GM12872 (cell line): Measurements from ENCODE around the gene IFT80.

Source experiments
- TF ChIP-seq, protein P1 (sequence below): IDR thresholded peaks from 3 replicates; pipeline ENCODE4 v1.5.1; 2011; ENCODE audit warnings: low read depth, mild to moderate bottlenecking, low read length, moderate library complexity; ENCODE audit not compliant: insufficient read depth

Gene IFT80

DNA sequence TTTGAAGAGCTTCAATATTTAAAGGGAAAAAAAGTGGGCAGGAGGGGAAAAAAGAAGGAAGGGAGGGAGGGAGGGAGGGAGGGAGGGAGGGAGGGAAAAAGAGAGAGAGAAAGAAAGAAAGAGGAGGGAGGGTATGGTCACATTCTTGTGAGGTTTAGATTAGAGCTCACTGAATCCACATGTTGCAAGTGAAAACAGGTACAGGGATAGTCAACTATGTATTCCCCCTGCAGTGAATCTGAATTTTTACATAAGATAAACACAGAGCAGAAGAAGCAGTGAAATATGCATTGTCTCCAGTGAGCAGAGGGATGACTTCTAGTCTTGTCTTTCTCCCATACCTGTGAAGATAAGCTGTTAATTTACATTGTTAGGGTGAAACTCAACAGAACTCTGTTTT, 84.0 kb downstream of the IFT80 start:
- TF ChIP-seq, protein P1, sequence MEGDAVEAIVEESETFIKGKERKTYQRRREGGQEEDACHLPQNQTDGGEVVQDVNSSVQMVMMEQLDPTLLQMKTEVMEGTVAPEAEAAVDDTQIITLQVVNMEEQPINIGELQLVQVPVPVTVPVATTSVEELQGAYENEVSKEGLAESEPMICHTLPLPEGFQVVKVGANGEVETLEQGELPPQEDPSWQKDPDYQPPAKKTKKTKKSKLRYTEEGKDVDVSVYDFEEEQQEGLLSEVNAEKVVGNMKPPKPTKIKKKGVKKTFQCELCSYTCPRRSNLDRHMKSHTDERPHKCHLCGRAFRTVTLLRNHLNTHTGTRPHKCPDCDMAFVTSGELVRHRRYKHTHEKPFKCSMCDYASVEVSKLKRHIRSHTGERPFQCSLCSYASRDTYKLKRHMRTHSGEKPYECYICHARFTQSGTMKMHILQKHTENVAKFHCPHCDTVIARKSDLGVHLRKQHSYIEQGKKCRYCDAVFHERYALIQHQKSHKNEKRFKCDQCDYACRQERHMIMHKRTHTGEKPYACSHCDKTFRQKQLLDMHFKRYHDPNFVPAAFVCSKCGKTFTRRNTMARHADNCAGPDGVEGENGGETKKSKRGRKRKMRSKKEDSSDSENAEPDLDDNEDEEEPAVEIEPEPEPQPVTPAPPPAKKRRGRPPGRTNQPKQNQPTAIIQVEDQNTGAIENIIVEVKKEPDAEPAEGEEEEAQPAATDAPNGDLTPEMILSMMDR: no peak

DNA sequence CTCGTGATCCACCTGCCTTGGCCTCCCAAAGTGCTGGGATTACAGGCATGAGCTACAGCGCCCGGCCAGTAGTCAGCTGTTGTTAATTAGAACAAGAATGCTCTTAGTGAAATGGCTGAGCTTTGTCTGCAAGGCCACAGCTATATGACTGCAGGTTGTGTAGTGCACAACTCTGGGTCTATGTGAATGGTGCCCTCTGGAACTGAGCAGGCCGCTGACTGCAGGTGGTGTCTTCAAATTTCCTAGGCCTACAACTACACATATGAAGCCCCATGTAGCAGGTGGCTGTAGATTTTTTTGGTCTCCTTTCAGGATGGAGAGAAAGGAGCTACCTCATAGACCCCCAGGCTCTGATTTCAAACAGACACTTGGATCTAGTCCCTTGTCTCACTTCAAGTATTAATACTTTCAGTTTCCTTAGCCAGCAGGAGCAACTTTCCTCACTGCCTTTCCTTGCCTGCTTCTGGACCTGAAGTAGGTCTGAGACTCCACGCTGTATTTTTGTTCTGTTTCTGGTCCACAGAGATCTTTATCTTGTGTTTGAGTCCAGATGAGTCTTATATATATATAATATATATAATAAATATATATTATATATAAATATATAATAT, 86.9 kb downstream of the IFT80 start:
- TF ChIP-seq, protein P1: no peak

DNA sequence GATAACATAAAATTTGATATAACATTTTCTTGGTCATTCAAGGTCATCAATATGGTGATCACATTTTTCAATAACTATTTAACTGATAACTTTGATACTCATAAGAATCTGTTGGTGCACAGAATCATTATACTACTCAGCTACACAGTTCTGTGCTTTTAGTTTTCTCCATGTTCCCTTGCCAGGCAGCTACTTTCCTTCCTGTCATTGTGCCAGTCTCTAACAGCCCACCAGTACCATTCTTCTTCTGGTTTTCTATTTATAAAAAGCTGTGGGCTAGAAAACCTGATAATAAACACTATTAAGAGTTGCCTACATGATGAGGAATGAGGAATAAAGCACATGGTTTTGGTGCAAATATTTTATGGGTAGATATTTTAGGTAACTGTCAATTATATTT, 96.2 kb downstream of the IFT80 start:
- TF ChIP-seq, protein P1: no peak

GRCh38 chr3:160296591-160296990, 102.4 kb downstream of the IFT80 start:
- TF ChIP-seq, protein P1: no peak

- TF ChIP-seq, protein P1: no peak
Measured at GRCh38 chr3:160291909-160292299, 107.1 kb downstream of the IFT80 start.

DNA sequence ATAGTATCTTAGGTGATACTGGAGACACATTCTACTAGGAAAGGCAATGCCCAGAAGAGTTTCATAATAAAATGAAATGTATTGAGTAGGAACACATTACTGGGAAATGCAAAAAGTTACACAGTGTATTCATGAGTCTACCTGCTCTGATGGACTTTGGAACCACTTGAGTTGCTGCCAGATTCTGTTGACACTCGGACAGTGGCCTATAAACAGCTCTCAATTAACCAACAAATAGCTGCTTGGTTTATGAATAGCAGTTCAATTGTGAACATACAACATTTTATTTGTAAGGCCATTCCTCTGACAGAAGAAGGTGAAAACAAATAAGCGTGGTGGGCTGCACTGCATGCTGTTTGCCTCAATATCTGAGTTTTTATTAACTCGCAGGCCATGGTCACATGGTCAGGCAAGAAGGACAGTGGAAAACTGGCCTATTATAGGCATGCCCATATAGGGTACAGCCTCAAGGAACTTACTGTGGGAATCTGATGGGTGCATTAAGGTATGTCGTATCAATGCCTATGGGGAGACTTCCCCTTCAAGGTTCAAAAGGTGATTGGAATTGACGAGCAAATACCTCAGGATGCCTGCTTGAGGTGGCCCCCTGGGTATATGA, 107.6 kb downstream of the IFT80 start:
- TF ChIP-seq, protein P1: no peak

GRCh38 chr3:160287666-160288065, 111.4 kb downstream of the IFT80 start:
- TF ChIP-seq, protein P1: no peak
